Thymus (tissue), 11 donors: ENCODE results near the gene NMNAT3. TPM values are rescaled to one million over a fixed set of nuclear protein-coding genes. Genes with fewer than 3 reads are reported as not detected.

ENCODE experiments used
- DNase-seq, 9 donors: peaks; one replicate each; pipeline ENCODE4 v3.0.0-alpha.2; 2013; ENCODE audit warnings: low spot score in 9 of 9, low read depth in 6 of 9, missing footprints in 1 of 9
- H3K27ac ChIP-seq, 2 donors: one replicate each; pipeline ENCODE4 v1.5.1; 2013; ENCODE audit warnings: control low read depth in 1 of 2, low read depth in 1 of 2, low read length in 1 of 2, mild to moderate bottlenecking in 1 of 2, moderate library complexity in 1 of 2
- H3K27me3 ChIP-seq, 2 donors: one replicate each; pipeline ENCODE4 v1.5.1; 2013; ENCODE audit warnings: low read length in 1 of 2; ENCODE audit not compliant: control insufficient read depth in 2 of 2, insufficient read depth in 1 of 2
- H3K36me3 ChIP-seq, 2 donors: one replicate each; pipeline ENCODE4 v1.5.1; 2013; ENCODE audit warnings: low read length in 1 of 2, mild to moderate bottlenecking in 1 of 2, moderate library complexity in 1 of 2; ENCODE audit not compliant: control insufficient read depth in 2 of 2, insufficient read depth in 2 of 2
- H3K4me1 ChIP-seq, 2 donors: one replicate each; pipeline ENCODE4 v1.5.1; 2013; ENCODE audit warnings: low read length in 2 of 2; ENCODE audit not compliant: control insufficient read depth in 2 of 2, insufficient read depth in 2 of 2
- H3K4me3 ChIP-seq, 2 donors: one replicate each; pipeline ENCODE4 v1.5.1; 2013; ENCODE audit warnings: low read length in 2 of 2, control low read depth in 1 of 2, mild to moderate bottlenecking in 1 of 2
- H3K9me3 ChIP-seq, 2 donors: one replicate each; pipeline ENCODE4 v1.5.1; 2013; ENCODE audit warnings: low read length in 1 of 2, mild to moderate bottlenecking in 1 of 2; ENCODE audit not compliant: control insufficient read depth in 2 of 2, insufficient read depth in 1 of 2
- WGBS: extraction: QIAGEN DNeasy Blood & Tissue Kit; methylation state at CpG from one replicate; pipeline ENCODE4 v1.1.7; 2013; 5-methylcytosine and 5-hydroxymethylcytosine counted together
- polyA plus RNA-seq: library from polyadenylated mRNA; stranded (reverse); fragments of 200-250 nt; gene quantifications from one replicate; pipeline ENCODE4 v1.2.3, GENCODE V29; 2013
- total RNA-seq: library from RNA; stranded (reverse); fragments of 120-200 nt; gene quantifications from one replicate; pipeline ENCODE4 v1.2.4, GENCODE V29; 2013
- donor health status: healthy.

Gene NMNAT3
- total and polyA plus RNA-seq, 2 donors: 4.7 to 5.2 TPM

- no peak overlapping the region for H3K27ac ChIP-seq
- H3K4me3 ChIP-seq: no peak overlapping the region
- no peaks in the 10 kb centered on the region for H3K36me3 ChIP-seq
- DNase-seq: no peak
- H3K27me3 ChIP-seq: no peaks in the 10 kb centered on the region
- H3K4me1 ChIP-seq: no peaks in the 10 kb centered on the region
- 98% methylated on average over 6 of the region's 6 CpGs for WGBS
- H3K9me3 ChIP-seq: no peaks in the 10 kb centered on the region
Measured at GRCh38 chr3:139654637-139655365, 23.0 kb downstream of the NMNAT3 start.

GRCh38 chr3:139653582-139653981 is 24.2 kb downstream of the NMNAT3 start:
- H3K27ac ChIP-seq: no peak overlapping the region
- no peaks in the 10 kb centered on the region for H3K4me1 ChIP-seq
- 93% methylated on average over 9 of the region's 9 CpGs for WGBS
- no peaks in the 10 kb centered on the region for H3K9me3 ChIP-seq
- H3K4me3 ChIP-seq: no peak overlapping the region
- DNase-seq: no peak
- no peaks in the 10 kb centered on the region for H3K36me3 ChIP-seq
- H3K27me3 ChIP-seq: no peaks in the 10 kb centered on the region

GRCh38 chr3:139652561-139652960 is 25.2 kb downstream of the NMNAT3 start:
- 95% methylated on average over 3 of the region's 3 CpGs for WGBS
- H3K36me3 ChIP-seq: no peaks in the 10 kb centered on the region
- DNase-seq: no peak
- H3K27me3 ChIP-seq: no peaks in the 10 kb centered on the region
- no peaks in the 10 kb centered on the region for H3K9me3 ChIP-seq
- no peak overlapping the region for H3K4me3 ChIP-seq
- no peaks in the 10 kb centered on the region for H3K4me1 ChIP-seq
- no peak overlapping the region for H3K27ac ChIP-seq

GRCh38 chr3:139647866-139648435 is 29.8 kb downstream of the NMNAT3 start:
- Histone ChIP-seq H3K4me3 (no peak overlapping the region), H3K36me3 (no peaks in the 10 kb centered on the region), H3K4me1 (no peaks in the 10 kb centered on the region), H3K27me3 (no peaks in the 10 kb centered on the region), H3K27ac (no peak overlapping the region), H3K9me3 (no peaks in the 10 kb centered on the region)
- 73% methylated on average over 3 of the region's 3 CpGs for WGBS
- DNase-seq: no peak

- DNase-seq: no peak
- no peak overlapping the region for H3K27ac ChIP-seq
- WGBS: 98% methylated on average over 4 of the region's 4 CpGs
- peaks cover 0 to 7% of the 10 kb centered on the region in 2 donors for H3K4me1 ChIP-seq
- no peaks in the 10 kb centered on the region for H3K27me3 ChIP-seq
- H3K36me3 ChIP-seq: no peaks in the 10 kb centered on the region
- no peaks in the 10 kb centered on the region for H3K9me3 ChIP-seq
- H3K4me3 ChIP-seq: no peak overlapping the region
Measured at GRCh38 chr3:139646512-139646911, 31.3 kb downstream of the NMNAT3 start.

- H3K4me3 ChIP-seq: no peak overlapping the region
- peaks cover 0 to 7% of the 10 kb centered on the region in 2 donors for H3K4me1 ChIP-seq
- WGBS: 14% methylated on average over 2 of the region's 2 CpGs
- no peaks in the 10 kb centered on the region for H3K9me3 ChIP-seq
- no peak for DNase-seq
- H3K36me3 ChIP-seq: no peaks in the 10 kb centered on the region
- H3K27me3 ChIP-seq: no peaks in the 10 kb centered on the region
- H3K27ac ChIP-seq: no peak overlapping the region
Measured at GRCh38 chr3:139642996-139643395, 34.8 kb downstream of the NMNAT3 start.

GRCh38 chr3:139640456-139640855 is 37.3 kb downstream of the NMNAT3 start:
- H3K4me3 ChIP-seq: no peak overlapping the region
- no peaks in the 10 kb centered on the region for H3K27me3 ChIP-seq
- H3K4me1 ChIP-seq: peaks cover 0 to 7% of the 10 kb centered on the region in 2 donors
- H3K9me3 ChIP-seq: no peaks in the 10 kb centered on the region
- H3K27ac ChIP-seq: no peak overlapping the region
- no peak for DNase-seq
- H3K36me3 ChIP-seq: no peaks in the 10 kb centered on the region
- WGBS: 91% methylated on average over 1 of the region's 1 CpG

GRCh38 chr3:139639662-139640061 is 38.1 kb downstream of the NMNAT3 start:
- H3K4me3 ChIP-seq: no peak overlapping the region
- DNase-seq: no peak
- peaks cover 0 to 7% of the 10 kb centered on the region in 2 donors for H3K4me1 ChIP-seq
- no peaks in the 10 kb centered on the region for H3K9me3 ChIP-seq
- 91% methylated on average over 1 of the region's 1 CpG for WGBS
- no peak overlapping the region for H3K27ac ChIP-seq
- H3K27me3 ChIP-seq: no peaks in the 10 kb centered on the region
- no peaks in the 10 kb centered on the region for H3K36me3 ChIP-seq

GRCh38 chr3:139638518-139638917 is 39.3 kb downstream of the NMNAT3 start:
- Histone ChIP-seq H3K4me1 (peaks cover 0 to 7% of the 10 kb centered on the region in 2 donors), H3K4me3 (no peak overlapping the region), H3K9me3 (no peaks in the 10 kb centered on the region), H3K27me3 (no peaks in the 10 kb centered on the region), H3K36me3 (no peaks in the 10 kb centered on the region), H3K27ac (no peak overlapping the region)
- WGBS: 96% methylated on average over 2 of the region's 2 CpGs
- no peak for DNase-seq
